Activated naive CD8-positive, alpha-beta T cell treated with anti-CD3 and anti-CD28 coated beads for 36 hours (primary cell): ENCODE measurements around the gene ZNF768. TPM values are rescaled to one million over a fixed set of nuclear protein-coding genes. Genes with fewer than 3 reads are reported as not detected.

Source experiments
- DNase-seq: peaks from one replicate; pipeline ENCODE4 v3.0.0; 2021
- H3K27ac Mint-ChIP-seq: one replicate; pipeline ENCODE4 v1.8.0; 2022; ENCODE audit warnings: mild to moderate bottlenecking, moderate library complexity, mixed read lengths
- H3K27me3 Mint-ChIP-seq: one replicate; pipeline ENCODE4 v1.8.0; 2022; ENCODE audit warnings: mild to moderate bottlenecking, mixed read lengths
- H3K36me3 Mint-ChIP-seq: one replicate; pipeline ENCODE4 v1.8.0; 2021; ENCODE audit warnings: mild to moderate bottlenecking, mixed read lengths
- H3K4me1 Mint-ChIP-seq: one replicate; pipeline ENCODE4 v1.8.0; 2021; ENCODE audit warnings: mixed read lengths
- H3K4me3 Mint-ChIP-seq: one replicate; pipeline ENCODE4 v1.8.0; 2022; ENCODE audit warnings: mild to moderate bottlenecking, moderate library complexity, mixed read lengths
- H3K9me3 Mint-ChIP-seq: one replicate; pipeline ENCODE4 v1.8.0; 2022; ENCODE audit warnings: mixed read lengths
- total RNA-seq, 2 experiments: library from RNA; stranded (reverse); gene quantifications; one replicate each; pipeline ENCODE4 v1.2.3, GENCODE V29; 2021

The ZNF768 gene
- 10 to 100 TPM; 11.4 to 11.8 TPM for total RNA-seq

DNA sequence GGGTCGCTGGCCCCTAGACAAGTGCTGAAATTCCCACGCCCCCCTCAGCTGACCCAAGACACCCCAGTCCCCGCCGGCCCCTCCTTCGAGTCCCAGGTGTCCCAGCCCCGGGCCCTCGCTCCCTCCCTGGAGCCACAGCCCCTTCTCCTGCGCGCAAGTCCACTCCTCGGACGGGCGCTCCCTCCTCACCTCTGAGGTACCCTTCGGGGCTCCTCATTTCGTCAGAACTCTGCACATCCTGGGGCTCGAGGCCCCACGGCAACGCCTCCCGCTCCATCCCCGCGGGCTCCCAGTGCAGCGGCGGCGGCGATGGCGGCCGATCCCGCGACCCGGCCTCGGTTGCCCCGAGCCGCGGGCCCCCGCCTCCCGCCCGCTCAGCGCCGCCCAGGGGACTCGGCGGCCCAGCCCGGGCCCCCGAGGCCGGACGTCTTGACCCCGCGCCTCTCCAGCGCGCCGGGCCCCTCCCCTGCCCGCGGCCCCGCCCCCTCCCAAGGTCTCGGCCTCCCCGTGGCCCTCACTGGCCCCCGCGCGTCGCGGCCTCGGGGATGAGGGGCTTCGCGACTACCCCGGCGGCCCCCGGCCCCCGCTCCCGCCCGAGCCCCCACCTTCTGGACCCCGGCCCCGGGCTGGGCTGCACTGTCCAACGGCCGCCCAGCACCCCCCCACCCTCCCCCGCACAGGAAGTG, at the start of gene ZNF768:
Gene ZNF768, minus strand, starts transcription at position 430 of the 686 bp plus-strand sequence. Its CDS starts 153 bp downstream, at position 277.
- peaks cover 6% of the 10 kb centered on the region for H3K36me3 Mint-ChIP-seq
- no peaks in the 10 kb centered on the region for H3K27me3 Mint-ChIP-seq
- peaks cover 22% of the 10 kb centered on the region for H3K4me1 Mint-ChIP-seq
- peak; percentile 43 for DNase-seq
- peak within 1 kb of the TSS; percentile 83 for H3K4me3 Mint-ChIP-seq
- no peaks in the 10 kb centered on the region for H3K9me3 Mint-ChIP-seq
- peak within 1 kb of the TSS; percentile 78 for H3K27ac Mint-ChIP-seq

DNA sequence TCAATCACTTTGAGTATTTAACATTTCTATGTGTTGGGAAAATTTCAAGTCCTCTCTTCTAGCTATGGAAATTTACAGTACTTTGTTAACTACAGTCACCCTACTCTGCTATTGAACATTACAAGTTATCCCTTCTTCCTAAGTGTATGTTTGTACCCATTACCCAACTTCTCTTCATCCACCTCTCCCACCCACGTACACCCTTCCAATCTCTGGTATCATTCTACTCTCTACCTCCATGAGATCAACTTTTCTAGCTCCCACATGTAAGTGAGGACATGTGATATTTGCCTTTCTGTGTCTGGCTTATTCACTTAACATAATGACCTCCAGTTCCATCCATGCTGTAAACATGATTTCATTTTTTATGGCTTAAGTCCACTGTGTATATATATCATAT, 48.3 kb upstream of the ZNF768 start:
- Mint-ChIP-seq H3K4me3 (no peak overlapping the region), H3K36me3 (peaks cover 2% of the 10 kb centered on the region)
- no peak for DNase-seq

DNA sequence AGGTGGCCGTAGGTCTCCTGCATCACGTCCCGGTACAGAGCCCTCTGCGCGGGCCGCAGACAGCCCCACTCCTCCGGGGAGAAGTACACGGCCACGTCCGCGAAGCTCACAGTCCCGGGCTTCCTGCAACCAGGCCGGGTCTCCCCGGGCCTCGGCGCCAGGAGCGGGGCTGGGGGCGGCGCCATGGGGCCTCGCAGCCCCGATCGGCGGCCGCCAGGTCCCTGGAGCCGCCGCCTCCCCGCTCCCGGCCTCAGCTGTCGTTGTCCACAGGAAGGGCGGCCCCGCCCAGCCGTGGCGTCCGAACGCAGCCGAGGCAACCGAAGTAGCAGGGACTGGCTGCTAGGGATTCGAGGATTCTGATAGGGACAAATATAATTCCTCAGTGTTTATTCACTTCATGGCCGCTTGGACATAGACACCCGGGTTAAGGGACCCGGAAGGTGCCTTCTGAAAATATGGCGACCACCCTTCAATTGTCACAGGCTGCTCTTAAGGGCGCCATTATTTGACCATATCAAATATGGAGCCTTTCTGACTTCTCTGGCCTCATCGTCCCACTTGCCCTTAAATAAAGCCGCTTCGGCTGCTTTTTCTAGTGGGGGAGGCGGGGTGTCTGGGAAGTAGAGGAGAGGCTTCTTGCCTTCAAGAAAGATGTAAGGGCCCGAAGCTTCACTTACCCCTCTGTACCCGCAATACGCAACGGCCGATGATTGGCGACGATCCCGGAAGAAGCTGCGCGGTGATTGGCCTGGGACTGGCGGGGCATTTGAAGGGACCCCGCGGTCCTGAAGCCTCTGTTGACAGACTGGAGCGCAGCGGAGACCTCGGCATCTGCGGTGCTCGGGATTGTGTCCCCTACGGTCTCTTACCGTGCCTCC, 45.3 kb upstream of the ZNF768 start, which contains the start of gene ZNF688:
Gene ZNF688, minus strand, starts transcription at position 270 of the 878 bp plus-strand sequence. Its CDS starts 85 bp downstream, at position 185.
- Mint-ChIP-seq H3K36me3 (peaks cover 4% of the 10 kb centered on the region), H3K4me3 (peak within 1 kb of the TSS; percentile 95), H3K27ac (peak within 1 kb of the TSS; percentile 90), H3K27me3 (no peaks in the 10 kb centered on the region), H3K4me1 (peaks cover 38% of the 10 kb centered on the region), H3K9me3 (no peaks in the 10 kb centered on the region)
- peak; percentile 94 for DNase-seq

More for the DNA sequence above, 48.3 kb upstream of the ZNF768 start:
- H3K27ac Mint-ChIP-seq, result peak overlapping the region; percentile 30
- H3K27me3 Mint-ChIP-seq, result no peaks in the 10 kb centered on the region
- peaks cover 19% of the 10 kb centered on the region for H3K4me1 Mint-ChIP-seq
- H3K9me3 Mint-ChIP-seq, result no peaks in the 10 kb centered on the region

DNA sequence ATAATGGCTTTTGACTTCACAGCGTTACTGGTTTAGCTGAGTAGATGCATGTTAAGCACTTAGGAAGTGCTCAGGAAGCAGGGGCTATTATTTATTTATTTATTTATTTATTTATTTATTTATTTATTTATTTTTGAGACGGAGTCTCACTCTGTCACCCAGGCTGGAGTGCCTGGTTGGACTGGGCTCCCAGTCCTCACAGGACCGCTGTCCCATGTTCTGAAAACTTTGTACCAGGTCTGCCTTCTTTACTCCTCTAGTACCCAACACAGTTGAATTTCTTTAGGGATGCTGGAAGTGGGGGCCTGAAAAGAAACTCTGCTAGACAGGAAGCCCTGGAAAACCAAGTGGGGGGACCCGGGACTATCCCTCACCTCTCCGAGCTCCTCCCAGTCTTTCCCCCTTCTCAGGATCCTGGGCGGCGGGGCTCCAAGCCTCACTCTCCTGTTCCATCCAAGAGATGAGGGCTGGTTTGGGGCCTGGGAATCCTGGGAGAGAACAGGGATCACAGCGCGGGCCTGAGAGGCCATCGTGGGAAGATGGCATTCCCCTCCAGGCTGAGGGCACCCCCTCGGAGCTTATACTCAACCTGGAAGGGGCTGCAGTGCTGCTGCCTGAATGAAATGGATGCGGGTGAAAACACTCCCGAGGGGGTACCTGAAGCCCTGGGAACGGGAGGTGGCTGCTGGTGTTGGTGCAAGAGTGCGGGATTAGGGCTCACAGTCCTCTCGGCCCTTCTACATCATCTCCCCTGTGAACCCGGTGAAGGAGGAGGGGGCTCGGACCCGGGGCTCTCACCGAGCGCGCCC, 44.5 kb upstream of the ZNF768 start:
- H3K4me1 Mint-ChIP-seq, result peaks cover 37% of the 10 kb centered on the region
- H3K4me3 Mint-ChIP-seq, result peak overlapping the region; percentile 95
- no peaks in the 10 kb centered on the region for H3K27me3 Mint-ChIP-seq

DNA sequence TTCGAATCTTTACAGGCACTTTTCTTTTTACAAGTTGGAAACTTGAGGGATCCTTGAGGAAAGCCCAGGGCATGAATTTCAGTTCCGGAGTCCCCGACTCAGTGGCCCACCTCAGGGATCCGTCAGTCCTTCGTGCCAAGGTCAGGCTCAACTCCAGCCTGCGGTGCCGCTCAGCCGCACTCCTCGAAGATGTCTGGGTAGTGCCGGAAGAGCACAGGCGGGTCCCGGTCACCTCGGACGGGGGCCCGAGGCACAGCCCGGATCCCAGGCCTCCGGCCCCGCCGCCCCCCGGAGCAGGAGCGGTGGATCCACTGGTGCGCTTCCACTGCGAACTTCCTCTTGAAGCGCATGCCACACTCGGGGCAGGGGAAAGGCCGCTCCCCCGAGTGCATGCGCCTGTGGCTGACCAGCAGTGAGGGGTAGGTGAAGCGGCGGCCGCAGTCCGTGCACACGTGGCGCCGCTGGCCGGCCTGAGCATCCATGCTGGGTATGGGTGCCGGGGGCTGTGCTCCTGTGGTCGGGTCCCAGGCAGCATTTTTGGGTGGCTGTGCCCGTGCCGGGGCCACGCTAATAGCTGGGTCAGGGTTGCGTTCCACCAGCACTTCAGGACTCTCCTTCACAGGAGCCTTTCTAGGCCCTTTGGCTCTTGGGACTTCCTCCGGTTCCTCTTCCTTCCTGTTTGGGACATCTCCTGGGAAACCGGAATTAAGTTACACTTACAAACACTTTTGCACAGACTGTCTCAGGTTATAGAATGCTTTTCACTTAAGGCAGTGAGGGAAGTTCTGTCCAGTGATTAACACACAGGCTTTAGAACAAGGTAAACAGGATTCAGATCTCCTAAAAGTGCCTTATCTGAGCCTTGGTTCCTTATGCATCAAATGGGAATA, 43.6 kb upstream of the ZNF768 start:
- Mint-ChIP-seq H3K9me3 (no peaks in the 10 kb centered on the region), H3K27ac (no peak overlapping the region), H3K36me3 (peaks cover 4% of the 10 kb centered on the region), H3K27me3 (no peaks in the 10 kb centered on the region), H3K4me1 (peaks cover 37% of the 10 kb centered on the region), H3K4me3 (peak overlapping the region; percentile 95)
- no peak for DNase-seq

More for the DNA sequence above, 44.5 kb upstream of the ZNF768 start:
- no peak for DNase-seq
- Mint-ChIP-seq H3K36me3 (peaks cover 4% of the 10 kb centered on the region), H3K27ac (peak overlapping the region; percentile 90), H3K9me3 (no peaks in the 10 kb centered on the region)

DNA sequence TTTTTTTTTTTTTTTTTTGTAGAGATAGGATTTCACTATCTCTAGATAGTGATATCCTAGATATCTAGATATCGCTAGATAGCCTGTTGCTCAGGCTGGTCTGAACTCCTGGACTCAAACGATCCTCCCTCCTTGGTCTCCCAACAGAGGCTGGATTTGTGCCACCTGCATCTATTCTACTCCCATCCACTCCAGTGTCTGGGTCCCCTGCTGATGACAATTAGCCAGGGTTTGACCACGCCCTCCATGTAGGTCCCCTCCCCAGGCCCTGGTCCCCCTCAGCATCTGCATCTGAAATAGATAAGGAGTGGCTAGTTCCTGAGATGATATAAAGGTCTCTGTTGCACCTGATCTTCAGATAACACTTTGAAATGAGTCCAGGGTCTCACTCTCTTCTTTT, 42.9 kb upstream of the ZNF768 start:
- Mint-ChIP-seq H3K36me3 (peaks cover 4% of the 10 kb centered on the region), H3K4me3 (no peak overlapping the region), H3K4me1 (peaks cover 33% of the 10 kb centered on the region), H3K27ac (peak overlapping the region; percentile 54), H3K27me3 (no peaks in the 10 kb centered on the region), H3K9me3 (no peaks in the 10 kb centered on the region)
- no peak for DNase-seq

DNA sequence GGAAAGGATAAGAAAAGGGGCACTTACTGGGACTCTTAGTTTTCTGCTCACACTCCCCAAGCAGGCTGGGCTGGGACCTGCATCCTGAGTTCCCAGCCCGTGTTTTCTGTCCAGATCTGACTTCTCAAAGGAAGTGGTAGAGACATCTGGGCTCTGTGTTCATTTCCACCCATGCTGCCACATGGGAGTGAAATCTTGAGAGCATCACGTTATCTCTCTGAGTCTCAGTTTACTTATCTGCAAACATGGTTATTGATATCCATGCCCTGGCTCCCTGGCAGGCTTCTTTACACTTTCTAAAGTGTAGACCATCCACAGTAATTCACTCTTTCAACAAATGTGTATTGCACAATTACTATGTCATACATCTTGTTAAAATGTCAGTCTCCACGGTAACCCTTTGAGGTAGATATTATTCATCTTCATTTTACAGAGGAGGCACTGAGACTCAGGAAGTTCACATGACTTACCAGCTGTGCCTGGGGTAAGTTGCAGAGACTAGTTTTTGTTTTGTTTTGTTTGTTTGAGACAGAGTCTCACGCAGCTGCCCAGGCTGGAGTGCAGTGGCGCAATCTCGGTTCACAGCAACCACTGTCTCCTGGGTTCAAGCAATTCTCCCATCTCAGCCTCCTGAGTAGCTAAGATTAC, 41.7 kb upstream of the ZNF768 start:
- Mint-ChIP-seq H3K27ac (peak overlapping the region; percentile 85), H3K9me3 (no peaks in the 10 kb centered on the region), H3K4me1 (peaks cover 29% of the 10 kb centered on the region), H3K27me3 (no peaks in the 10 kb centered on the region), H3K4me3 (peak overlapping the region; percentile 64), H3K36me3 (peaks cover 4% of the 10 kb centered on the region)
- DNase-seq, result peak; percentile 44

DNA sequence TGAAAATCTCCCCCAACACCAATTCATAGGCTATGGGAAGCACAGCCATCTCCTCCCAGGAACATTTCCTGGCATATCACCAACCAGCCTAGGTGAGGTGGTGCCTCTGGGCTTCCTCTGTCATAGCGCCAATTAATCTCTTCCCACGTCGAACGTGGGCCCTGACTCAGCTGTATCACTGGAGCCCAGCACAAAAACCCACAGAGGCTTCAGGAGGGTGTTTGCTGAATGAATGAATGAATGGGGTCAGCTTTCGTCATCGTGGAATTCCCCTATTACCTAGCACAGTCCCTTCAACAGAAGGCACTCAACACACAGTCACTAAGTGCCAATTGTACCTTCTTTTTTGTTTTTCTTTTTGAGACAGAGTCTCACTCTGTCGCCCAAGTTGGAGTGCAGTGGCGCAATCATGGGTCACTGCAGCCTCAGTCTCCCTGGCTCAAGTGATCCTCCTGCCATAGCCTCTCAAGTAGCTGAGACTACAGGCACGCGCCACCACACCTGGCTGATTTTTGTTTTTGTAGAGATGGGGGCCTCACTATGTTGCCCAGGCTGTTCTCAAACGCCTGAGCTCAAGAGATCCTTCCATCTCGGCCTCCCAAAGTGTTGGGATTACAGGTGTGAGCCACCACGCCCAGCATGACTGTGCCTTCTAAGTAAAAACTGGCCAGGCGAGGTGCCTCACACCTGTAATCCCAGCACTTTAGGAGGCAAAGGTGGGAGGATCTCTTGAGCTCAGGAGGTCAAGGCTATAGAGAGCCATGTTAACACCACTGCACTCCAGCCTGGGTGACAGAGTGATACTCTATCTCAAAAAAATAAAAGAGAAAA, 41.0 kb upstream of the ZNF768 start:
- no peak overlapping the region for H3K4me3 Mint-ChIP-seq
- peak; percentile 51 for DNase-seq
- H3K9me3 Mint-ChIP-seq, result no peaks in the 10 kb centered on the region

DNA sequence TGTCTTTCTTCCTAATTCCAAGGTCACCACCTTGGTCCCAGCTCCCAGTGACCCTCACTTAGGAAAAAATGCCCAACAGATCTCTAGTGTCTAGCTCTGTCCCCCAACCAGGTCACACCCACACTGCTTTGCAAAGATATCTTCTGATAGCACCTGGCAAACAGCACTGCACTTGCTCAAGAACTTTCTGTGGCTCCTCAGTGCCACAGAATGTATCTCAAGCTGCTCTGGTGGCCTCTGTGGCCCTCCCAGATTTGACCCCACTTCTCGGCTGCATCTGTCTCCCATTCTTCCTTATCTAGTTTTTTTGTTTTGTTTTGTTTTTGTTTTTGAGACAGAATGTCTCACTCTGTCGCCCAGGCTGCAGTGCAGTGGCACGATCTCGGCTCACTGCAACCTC, 40.2 kb upstream of the ZNF768 start:
- Mint-ChIP-seq H3K4me1 (peaks cover 24% of the 10 kb centered on the region), H3K27ac (no peak overlapping the region), H3K36me3 (peaks cover 4% of the 10 kb centered on the region), H3K9me3 (no peaks in the 10 kb centered on the region), H3K27me3 (no peaks in the 10 kb centered on the region), H3K4me3 (no peak overlapping the region)
- no peak for DNase-seq

More for the DNA sequence above, 41.0 kb upstream of the ZNF768 start:
- H3K36me3 Mint-ChIP-seq, result peaks cover 4% of the 10 kb centered on the region
- H3K4me1 Mint-ChIP-seq, result peaks cover 27% of the 10 kb centered on the region
- no peaks in the 10 kb centered on the region for H3K27me3 Mint-ChIP-seq
- peak overlapping the region; percentile 85 for H3K27ac Mint-ChIP-seq

DNA sequence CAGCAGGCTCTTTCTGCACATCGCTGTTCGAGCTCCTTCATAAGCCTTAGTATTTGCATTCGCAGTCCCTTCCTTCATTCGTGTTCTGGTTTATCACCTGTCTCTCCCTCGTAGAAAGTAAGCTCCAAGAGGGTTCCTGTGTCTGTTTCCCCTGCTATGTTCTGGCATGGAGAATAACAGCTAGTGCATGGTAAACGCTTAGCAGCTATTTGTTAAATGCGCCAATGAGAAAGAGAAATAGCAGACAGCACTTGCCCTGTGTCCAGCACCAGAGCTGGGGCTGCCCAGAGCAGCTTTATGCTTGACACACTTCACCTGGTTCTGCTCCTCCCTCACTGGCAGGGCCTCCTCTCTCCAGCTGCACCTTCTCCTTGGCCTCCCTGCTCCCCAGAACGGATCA, 39.6 kb upstream of the ZNF768 start:
- H3K9me3 Mint-ChIP-seq, result no peaks in the 10 kb centered on the region
- peaks cover 29% of the 10 kb centered on the region for H3K4me1 Mint-ChIP-seq
- no peak overlapping the region for H3K27ac Mint-ChIP-seq
- peaks cover 3% of the 10 kb centered on the region for H3K36me3 Mint-ChIP-seq
- DNase-seq, result no peak
- H3K4me3 Mint-ChIP-seq, result no peak overlapping the region
- H3K27me3 Mint-ChIP-seq, result no peaks in the 10 kb centered on the region

DNA sequence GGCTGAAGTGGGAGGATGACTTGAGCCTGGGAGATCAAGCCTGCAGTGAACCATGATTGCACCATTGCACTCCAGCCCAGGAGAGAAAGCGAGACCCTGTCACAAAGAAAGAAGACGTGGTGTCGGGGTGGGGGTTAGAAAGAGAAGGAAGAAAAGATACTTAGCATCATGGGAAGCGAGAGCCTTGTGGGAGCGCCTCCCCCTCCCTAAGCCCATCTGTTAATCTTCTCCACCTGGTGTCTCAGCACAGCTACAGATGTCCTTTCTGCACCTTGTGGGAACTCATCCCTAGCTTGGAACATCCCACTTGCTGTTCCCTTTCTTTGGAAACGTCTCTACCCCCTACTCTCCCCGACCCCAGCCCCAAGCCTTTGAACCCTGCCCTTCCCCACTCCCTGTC, 39.2 kb upstream of the ZNF768 start:
- H3K4me1 Mint-ChIP-seq, result peaks cover 31% of the 10 kb centered on the region
- peaks cover 3% of the 10 kb centered on the region for H3K36me3 Mint-ChIP-seq
- no peaks in the 10 kb centered on the region for H3K9me3 Mint-ChIP-seq
- no peak overlapping the region for H3K4me3 Mint-ChIP-seq
- H3K27ac Mint-ChIP-seq, result no peak overlapping the region
- no peaks in the 10 kb centered on the region for H3K27me3 Mint-ChIP-seq
- DNase-seq, result no peak

DNA sequence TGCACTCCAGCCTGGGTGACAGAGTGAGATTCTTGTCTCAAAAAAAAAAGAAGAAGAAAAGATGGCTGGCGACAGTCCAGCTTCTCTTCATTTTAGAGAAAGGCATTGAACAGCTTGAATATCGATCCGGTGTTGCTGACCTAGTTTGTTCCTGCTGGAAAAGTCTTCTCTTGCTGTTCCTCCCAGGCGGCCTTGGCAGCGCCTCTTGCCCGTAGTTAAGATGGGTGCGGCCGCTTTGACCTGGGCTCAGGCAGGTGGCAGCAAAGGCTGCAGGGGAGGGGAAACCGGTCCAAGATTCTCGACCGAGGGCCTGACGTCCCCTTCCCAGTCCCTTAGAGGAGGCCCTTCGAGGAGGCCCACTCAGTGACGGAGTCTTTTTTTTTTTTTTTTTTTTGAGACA, 35.7 kb upstream of the ZNF768 start:
- no peak for DNase-seq
- H3K9me3 Mint-ChIP-seq, result no peaks in the 10 kb centered on the region
- H3K36me3 Mint-ChIP-seq, result peaks cover 4% of the 10 kb centered on the region
- peaks cover 19% of the 10 kb centered on the region for H3K4me1 Mint-ChIP-seq
- H3K27me3 Mint-ChIP-seq, result peaks cover 4% of the 10 kb centered on the region
- H3K27ac Mint-ChIP-seq, result peak overlapping the region; percentile 76
- H3K4me3 Mint-ChIP-seq, result peak overlapping the region; percentile 75
